Posterior vena cava (tissue), 2 donors: ENCODE data around the gene MARCHF3. TPM values are rescaled to one million over a fixed set of nuclear protein-coding genes. Genes with fewer than 3 reads are reported as not detected.
"Not testable (repeated sequence)": the region's sequence is repeated elsewhere in the genome, so short reads cannot be mapped to it uniquely, and the experiment has no call there.

ENCODE experiments used
- DNase-seq: peaks from one replicate; pipeline ENCODE4 v3.0.0-alpha.2; 2020; ENCODE audit warnings: low spot score
- intact Hi-C, 2 donors: fragments of 100-400 bp; cut with DNase I; formaldehyde crosslinking; loops; one replicate each; pipeline versions ENCODE4 v1.14.1 to v1.14.2; 2022 to 2023
- total RNA-seq, 2 donors: library from RNA; stranded (reverse); fragmentation: NEBNext Ultra II Directional; extraction: Animal tissue kit (Norgen Biotek cat#: 25700); gene quantifications; one replicate each; pipeline ENCODE4 v1.2.1, GENCODE V29; 2021
- donor health status: DM: yes; HTN: yes; CAD: no.
- donor health status: DM: yes; HTN: yes; CAD: no.

Gene MARCHF3
- total RNA-seq, 2 donors from 2014 or later = 14.1 to 22.8 TPM

DNA sequence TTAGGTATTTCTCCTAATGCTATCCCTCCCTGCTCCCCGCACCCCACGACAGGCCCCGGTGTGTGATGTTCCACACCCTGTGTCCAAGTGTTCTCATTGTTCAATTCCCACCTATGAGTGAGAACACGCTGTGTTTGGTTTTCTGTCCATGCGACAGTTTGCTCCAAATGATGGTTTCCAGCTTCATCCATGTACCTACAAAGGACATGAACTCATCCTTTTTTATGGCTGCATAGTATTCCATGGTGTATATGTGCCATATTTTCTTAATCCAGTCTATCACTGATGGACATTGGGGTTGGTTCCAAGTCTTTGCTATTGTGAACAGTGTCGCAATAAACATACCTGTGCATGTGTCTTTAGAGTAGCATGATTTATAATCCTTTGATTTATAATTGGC lies 23.2 kb upstream of the MARCHF3 start:
- DNase-seq, intact Hi-C loops: not testable (repeated sequence)

DNA sequence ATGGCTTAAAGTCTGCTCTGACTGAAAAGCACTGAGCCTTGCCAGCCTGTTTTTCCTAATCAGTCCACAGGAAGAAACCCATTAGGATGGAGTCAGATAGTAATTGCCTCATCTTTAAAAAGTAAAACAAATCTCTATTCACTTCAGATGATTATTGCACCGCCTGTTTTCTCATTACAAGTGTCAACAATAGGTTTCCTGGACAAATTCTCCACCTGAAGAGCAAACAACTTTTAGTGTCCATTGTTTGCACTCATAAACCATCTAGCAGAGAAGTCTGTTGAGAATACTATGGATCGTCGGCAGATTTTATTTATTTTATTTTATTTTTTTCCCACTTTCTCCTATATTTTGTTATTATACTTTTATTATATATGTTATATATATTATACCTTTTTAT lies 22.7 kb upstream of the MARCHF3 start:
- intact Hi-C loops = no loop called here
- no peak for DNase-seq

DNA sequence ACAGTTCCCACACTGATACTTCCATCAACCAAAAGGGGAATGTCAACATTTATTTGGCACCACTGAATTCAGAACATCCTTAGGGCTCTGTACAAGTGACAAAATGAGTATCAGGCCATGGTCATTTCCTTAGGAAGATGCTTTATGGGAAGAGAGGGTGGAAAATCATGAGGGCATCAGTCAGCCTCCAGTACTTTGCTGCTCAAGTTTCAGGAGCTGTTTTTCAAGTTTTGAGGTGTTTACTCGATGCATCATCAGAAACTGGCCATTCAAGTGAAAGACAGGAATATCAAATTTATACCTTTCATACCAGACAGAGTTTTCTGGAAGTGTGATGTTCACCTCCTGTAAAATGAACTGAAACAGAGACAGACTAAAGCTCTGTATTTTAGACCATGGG lies 21.2 kb upstream of the MARCHF3 start:
- no peak for DNase-seq
- intact Hi-C loops = no loop called here

DNA sequence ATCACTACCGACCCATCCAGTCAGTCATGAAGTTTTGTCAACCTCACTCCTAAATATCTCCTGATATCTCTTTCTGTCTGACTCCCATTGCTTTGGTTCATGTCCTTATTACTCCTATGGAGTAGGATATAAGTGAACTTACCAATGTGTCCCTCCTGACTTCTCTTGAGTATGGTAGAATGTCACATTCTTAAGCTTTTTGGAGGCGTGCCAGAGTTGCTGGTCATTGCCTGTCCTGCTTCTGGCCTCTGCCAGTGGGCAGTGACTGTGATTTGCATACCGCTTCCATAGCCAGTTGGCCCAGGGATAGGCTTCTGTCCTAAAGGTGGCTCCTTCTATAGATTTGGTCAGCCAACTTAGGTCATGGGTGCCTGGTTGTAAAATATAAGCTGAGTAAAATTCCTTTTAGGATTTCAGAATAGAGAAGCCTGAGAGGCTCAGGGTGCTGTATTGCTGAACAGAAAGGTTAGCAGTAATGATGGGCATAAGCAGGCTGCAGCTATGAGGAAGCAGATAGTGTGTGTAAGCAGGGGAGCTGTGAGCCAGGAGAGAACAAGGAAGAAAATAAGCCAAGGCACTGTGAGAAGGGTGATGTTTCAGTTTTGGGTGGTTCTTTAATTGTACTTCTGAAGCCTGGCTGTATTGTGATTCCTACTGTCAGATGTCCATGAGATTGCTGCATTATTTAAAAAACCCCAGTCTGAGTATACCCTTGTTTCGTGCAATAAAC lies 16.1 kb upstream of the MARCHF3 start:
- DNase-seq = no peak
- intact Hi-C loops = no loop called here

DNA sequence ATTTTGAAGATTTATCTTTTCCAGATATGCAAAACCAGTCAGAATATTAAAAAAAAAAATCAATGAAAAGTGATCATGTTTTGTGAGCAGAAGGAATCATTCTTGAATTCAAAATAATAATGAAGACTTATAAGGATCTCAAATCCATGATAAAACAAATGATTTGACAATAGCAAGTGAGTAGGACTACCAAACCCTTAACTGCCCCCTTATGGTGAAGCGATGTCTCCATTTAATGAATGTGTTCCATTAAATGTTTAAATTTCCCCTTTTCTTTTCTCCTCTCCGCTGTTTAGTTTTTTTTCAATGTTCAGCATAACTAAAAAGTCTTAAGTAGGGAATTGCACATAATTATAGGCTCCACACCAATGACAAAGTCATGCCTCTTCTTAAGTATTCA lies 12.2 kb upstream of the MARCHF3 start:
- intact Hi-C loops = no loop called here
- no peak for DNase-seq

- intact Hi-C loops = no loop called here
- no peak for DNase-seq
These were observed 11.2 kb upstream of the MARCHF3 start for GRCh38 chr5:127041571-127041970.

- intact Hi-C loops = no loop called here
- DNase-seq = no peak
These were observed 10.6 kb upstream of the MARCHF3 start for GRCh38 chr5:127040796-127041520.

DNA sequence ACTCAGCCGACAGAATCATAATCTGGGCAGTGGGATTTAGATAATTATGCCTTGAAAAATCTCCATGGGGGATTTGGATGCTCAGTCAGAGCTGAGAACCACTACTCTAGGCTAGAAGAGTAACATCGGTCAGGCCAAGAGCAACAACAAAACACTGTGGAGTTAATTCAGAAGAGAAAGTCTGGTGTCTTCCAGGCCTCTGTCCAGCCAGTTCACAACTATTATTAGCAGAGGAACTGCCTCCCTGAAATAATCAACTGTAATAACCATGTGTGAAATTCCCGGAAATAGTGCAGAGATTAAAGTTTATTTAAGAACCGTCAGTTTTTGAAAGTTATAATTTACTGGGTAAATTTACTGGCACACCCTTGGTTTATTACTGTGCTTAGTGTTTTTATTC lies 8.2 kb upstream of the MARCHF3 start:
- intact Hi-C loops = no loop called here
- no peak for DNase-seq

- no peak for DNase-seq
- intact Hi-C loops = no loop called here
These were observed 1.5 kb upstream of the MARCHF3 start for GRCh38 chr5:127031863-127032232.

- intact Hi-C loops = no loop called here
- peak; percentile 82 for DNase-seq
These were observed 947 bp upstream of the MARCHF3 start for GRCh38 chr5:127031147-127031862.

DNA sequence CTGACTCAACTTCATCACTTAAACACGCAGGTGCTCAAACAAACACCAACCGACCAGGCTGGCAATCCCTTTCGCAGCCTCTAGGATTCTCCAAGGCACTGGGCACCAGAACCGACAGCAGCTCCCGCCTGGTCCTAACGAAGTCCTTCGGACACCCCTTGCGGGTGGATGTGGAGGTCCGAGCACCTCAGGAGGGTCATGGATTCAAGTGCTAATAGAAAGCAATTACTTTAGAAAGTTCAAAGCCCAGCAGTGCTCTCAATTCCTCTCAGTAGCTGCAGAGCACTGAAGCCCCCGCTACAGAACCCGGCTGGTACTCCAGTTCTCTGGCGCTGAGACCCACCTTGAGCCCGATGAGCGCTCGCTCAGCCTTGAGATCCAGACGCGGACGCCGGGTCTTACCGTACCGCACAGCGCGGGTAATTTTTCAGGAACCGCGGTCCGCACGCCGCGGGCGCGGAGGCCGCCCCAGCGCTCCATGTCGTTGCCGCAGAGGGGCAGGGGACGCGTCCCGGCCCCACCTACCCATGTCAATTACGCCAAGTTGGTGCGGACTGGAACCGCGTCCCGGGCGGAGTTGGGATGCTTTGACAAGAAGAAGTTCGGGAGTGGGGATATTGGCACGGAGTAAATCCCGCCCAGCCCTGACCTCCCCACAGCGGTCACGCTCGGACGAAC lies 638 bp downstream of the MARCHF3 start:
- DNase-seq = peak; percentile 83
- intact Hi-C loops = no loop called here

DNA sequence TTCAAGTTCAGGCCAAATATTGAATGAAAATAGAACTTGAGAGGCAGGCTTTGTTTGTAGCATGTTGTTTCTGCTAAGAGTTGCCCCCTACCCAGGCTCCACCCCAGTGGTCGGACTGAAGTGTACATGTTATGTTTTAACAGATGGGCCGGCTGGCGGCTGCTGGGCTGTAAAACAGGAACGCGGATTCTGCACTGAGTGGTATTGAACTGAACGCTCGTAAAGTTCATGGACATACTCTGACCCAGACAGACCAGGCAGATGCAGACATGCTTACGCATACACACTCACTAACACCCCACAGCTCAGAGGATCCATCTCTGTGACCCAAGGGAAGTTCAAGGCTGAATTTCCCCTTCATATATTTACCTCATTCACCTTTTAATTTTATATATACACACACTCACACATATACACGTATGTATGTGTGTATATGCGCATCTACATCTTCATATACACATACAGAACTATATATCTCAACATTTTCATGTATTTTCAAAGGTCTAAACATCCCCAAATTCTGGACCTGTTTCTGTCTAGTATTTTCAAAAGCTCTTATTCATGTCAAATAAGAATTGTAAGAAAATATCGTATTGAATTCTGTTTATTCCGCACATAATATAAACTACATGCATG lies 1.4 kb downstream of the MARCHF3 start:
- intact Hi-C loops = no loop called here

GRCh38 chr5:127027539-127027938 lies 2.8 kb downstream of the MARCHF3 start:
- DNase-seq = no peak
- intact Hi-C loops = no loop called here

More for the DNA sequence above, 1.4 kb downstream of the MARCHF3 start:
- DNase-seq = no peak

DNA sequence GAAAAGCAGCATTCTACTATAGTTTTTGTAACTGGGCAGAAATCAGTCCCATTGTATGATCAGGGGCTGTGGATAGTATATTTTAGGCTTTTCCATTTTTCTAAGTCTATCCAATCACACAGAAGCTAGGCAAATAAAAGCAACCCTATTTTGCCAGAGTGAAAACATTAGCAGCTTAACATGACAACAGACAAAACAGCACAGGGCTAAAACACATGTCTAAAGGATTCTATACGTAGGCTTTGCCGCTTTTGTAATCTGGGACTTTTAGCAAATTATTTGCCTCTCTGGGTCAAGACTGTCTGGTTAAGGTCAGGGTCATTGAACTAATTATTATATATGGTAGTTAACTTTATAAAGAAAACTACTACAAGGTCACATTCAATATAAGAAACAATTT lies 4.2 kb downstream of the MARCHF3 start:
- DNase-seq = no peak
- intact Hi-C loops = no loop called here

GRCh38 chr5:127025467-127025866 lies 4.9 kb downstream of the MARCHF3 start:
- no peak for DNase-seq
- intact Hi-C loops = no loop called here

DNA sequence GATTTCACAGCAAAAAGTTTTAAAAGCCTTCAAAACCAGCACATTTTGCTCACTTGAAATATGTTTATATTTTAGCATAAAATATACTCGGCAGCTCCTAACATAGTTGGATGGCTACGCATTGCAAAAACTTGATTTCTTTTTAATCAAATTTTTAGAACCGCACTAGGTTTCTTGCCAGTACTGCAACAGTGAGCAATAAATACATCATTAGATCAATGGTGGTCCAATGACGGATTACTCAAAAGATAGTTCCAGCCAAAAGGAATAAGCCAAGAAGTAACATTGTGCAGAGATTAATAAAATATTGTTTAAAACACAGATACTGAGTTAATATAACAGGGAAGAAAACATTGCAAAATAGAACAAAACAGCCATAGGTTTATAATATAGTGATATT lies 5.5 kb downstream of the MARCHF3 start:
- intact Hi-C loops = no loop called here
- DNase-seq = no peak

GRCh38 chr5:127023552-127024191 lies 6.7 kb downstream of the MARCHF3 start:
- intact Hi-C loops, DNase-seq: not testable (repeated sequence)

DNA sequence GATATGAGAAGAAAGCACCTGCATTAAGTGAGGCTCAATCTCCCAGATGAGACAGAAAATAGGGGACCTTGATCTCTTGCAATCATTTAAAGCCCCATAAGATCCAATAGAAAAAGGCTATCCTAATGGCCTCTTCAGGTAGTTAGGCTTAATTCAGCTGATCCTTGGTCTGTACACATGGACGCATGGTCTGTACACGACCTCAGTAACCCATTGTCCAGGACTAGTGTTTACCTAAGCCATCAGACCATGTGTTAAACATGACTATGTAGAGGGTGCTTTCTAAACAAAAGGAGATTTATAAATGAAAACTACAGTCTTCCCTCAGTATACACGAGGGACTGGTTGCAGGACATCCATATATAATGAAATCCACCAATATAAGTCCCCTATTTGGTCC lies 7.5 kb downstream of the MARCHF3 start:
- no peak for DNase-seq
- intact Hi-C loops = no loop called here

GRCh38 chr5:127019928-127020327 lies 10.4 kb downstream of the MARCHF3 start:
- no peak for DNase-seq
- intact Hi-C loops = no loop called here
